ENCODE measurements around the gene TMEM198.

TMEM198 gene

GRCh38 chr2:219543596-219544358, at the start of gene TMEM198, which contains the start of gene CHPF:
TSS of gene TMEM198 (plus strand) at chr2:219544028. CDS start at chr2:219544728, 700 bp downstream.
TSS of gene CHPF (minus strand) at chr2:219543809. CDS start at chr2:219543538, 271 bp downstream.
- DNase-seq: peak; percentile 99

GRCh38 chr2:219494952-219495530, 48.8 kb upstream of the TMEM198 start:
- no peak for DNase-seq

- peak; percentile 45 for DNase-seq
Measured at GRCh38 chr2:219495531-219496122, 48.2 kb upstream of the TMEM198 start.

- no peak for DNase-seq
Measured at GRCh38 chr2:219496247-219496824, 47.5 kb upstream of the TMEM198 start.

GRCh38 chr2:219496825-219497494, 46.9 kb upstream of the TMEM198 start:
- DNase-seq: no peak

GRCh38 chr2:219497495-219498279, 46.1 kb upstream of the TMEM198 start:
- DNase-seq: peak; percentile 35

- peak; percentile 93 for DNase-seq
Measured at GRCh38 chr2:219498280-219499057, 45.4 kb upstream of the TMEM198 start, which contains the start of gene GMPPA. TSS of gene GMPPA (plus strand) at chr2:219498891. CDS start at chr2:219499976, 1,085 bp downstream.

GRCh38 chr2:219499058-219499307, 44.8 kb upstream of the TMEM198 start:
- DNase-seq: no peak

- no peak for DNase-seq
Measured at GRCh38 chr2:219499555-219499954, 44.3 kb upstream of the TMEM198 start.

- DNase-seq: no peak
Measured at GRCh38 chr2:219500135-219500534, 43.7 kb upstream of the TMEM198 start.

- no peak for DNase-seq
Measured at GRCh38 chr2:219501849-219502248, 42.0 kb upstream of the TMEM198 start.

- no peak for DNase-seq
Measured at GRCh38 chr2:219502618-219503017, 41.2 kb upstream of the TMEM198 start.

GRCh38 chr2:219505585-219505984, 38.2 kb upstream of the TMEM198 start:
- DNase-seq: no peak

- DNase-seq: no peak
Measured at GRCh38 chr2:219506153-219506801, 37.6 kb upstream of the TMEM198 start.

GRCh38 chr2:219506802-219507526, 36.9 kb upstream of the TMEM198 start:
- no peak for DNase-seq

GRCh38 chr2:219507581-219508443, 36.0 kb upstream of the TMEM198 start:
- no peak for DNase-seq

- DNase-seq: no peak
Measured at GRCh38 chr2:219508444-219508734, 35.4 kb upstream of the TMEM198 start.

- DNase-seq: no peak
Measured at GRCh38 chr2:219508971-219509779, 34.7 kb upstream of the TMEM198 start.
